ENCODE results near the gene TNIK.
"Not testable (repeated sequence)": the region's sequence is repeated elsewhere in the genome, so short reads cannot be mapped to it uniquely, and the experiment has no call there.

The TNIK gene

DNA sequence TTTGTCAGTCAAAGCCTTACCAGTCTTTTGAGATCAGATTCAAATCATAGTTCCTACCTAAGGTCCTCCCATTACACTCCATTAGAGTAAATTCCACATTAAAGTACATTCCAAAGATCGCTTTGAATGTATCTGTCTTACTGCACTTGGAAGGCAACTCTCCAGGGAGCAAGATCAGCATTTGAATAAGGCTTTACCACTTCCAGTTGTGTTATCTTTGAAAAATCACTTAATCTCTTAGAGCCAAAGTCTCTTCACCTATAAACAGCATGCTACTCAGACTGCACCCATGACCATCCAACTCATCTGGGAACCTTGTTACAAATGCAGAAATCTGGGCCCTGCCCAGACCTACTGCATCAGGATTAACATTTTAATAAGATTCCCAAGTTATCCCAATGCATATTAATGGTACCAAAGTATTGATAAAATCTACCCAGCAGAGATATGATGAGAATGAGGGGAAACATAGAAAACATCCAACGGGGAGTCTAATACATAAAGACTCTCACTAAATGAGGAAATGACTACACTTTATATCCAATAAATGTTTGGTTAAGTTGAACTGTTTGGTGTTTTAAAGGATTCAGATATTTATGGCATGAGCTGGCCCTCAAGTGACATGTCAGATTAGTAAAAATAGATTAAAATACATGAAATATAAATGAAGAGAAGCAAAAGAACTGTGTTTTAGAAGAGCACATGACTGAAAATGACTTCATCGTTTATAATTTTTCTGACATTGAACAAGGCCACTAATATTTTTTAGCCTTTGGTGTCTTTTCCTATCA is 75.9 kb downstream of the TNIK start:
- no peak for DNase-seq (ENCODE audit: low spot score)

DNA sequence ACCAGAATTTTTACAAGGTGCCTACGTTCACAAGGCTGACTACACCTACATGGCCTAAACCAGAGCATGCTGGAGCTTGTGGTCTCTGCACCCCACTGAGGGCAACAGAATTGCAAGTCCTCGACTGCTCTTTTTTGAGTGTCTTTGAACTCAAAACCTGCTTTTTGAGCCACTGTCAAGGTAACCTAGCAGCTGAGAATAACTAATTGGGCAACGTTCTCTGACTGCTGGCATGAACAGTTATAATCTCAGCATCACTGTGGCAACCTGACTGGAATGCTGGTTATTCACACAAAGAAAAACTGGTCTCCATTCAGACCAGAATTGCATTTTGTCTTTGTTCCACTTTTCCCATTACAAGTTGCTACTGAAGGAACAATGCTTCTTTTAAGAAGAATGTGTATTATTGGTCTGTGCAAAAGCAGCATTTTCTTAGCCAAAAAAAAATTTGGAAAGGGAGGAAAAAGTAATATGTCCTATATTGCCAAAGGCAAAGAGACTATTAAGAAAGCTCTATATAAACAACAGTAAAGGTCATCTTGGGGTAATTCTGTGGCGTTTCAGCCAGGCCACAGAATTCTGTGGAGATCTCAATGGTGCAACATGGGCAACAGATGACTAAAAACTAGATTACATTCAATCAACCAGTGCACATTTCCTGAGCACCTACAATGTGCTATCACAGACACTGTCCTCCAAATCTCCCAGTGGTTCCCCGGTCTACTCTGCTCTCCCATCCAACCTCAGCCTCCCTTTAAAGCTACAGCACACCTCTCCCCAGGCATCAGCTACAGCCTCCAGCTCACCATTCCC is 76.8 kb downstream of the TNIK start:
- peak; percentile 53 for DNase-seq (ENCODE audit: low spot score)

DNA sequence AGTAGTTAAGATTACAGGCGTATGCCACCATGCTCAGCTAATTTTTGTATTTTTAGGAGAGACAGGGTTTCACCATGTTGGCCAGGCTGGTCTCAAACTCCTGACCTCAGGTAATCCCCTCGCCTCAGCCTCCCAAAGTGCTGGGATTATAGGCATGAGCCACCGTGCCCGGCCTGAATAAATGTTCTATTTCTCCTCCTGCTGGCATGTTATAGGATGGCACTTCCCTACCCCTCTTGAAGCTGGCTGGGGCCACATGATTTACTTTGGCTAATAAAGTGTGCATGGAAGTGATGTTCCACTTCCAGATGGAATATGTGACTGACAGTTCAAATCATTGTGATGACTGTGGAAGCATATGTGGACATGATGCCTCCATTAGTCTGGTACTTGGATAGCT is 77.9 kb downstream of the TNIK start:
- not testable (repeated sequence) for DNase-seq (ENCODE audit: low spot score)

DNA sequence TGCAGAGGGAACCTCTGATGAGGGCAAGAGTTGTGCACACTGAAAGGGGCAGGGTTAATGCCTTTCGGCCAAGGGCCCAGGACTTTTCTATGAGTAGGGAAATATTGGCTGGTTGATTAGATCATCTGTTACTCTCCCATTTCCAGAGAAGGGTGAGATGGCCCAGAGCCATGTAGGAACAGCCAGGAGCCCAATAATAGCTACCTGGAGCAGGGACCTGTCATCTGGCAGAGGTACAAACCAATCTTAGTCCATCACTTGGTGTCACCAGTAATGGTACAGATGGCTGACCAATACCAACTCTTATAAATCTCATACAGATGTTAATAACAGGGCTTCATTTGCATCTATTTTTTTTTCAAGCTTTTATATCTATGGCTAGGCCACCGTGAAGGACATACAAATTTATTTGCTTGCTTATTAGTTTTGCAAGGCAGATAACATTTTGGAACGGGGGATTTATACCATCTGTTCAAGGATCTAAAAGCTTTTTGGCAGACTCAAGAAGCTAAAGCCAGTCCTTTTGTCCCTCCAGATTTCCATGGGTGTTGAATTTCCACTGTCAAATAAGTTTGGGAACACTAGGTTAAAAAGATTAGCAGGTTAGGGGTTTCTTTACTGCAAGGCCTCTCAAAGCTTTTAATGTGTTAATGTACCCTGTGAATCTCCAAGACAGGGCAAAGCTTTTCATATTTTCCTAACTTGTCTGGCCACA is 79.3 kb downstream of the TNIK start:
- no peak for DNase-seq (ENCODE audit: low spot score)

DNA sequence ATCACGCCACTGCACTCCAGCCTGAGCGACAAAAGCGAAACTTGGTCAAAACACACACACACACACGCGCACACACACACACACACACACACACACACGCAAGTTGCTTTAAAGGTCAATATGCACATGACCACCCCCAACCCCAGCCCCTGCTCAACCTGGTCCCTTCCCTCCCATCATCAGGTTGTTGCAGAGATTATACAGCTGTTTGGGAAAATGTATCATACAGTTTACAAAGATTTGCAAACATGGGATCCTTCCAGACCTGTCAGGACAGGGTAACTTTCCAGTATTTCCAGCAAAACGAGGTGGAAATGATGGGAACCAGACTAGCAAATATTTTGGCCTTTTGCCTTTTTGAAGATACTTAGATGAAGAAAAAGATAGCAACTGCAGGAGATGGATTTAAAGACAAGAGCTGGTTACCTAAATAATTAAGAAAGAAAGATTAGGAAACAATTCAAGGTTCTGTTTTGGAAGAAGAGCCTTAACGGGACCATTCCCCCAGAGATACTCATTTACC is 80.2 kb downstream of the TNIK start:
- no peak for DNase-seq (ENCODE audit: low spot score)

DNA sequence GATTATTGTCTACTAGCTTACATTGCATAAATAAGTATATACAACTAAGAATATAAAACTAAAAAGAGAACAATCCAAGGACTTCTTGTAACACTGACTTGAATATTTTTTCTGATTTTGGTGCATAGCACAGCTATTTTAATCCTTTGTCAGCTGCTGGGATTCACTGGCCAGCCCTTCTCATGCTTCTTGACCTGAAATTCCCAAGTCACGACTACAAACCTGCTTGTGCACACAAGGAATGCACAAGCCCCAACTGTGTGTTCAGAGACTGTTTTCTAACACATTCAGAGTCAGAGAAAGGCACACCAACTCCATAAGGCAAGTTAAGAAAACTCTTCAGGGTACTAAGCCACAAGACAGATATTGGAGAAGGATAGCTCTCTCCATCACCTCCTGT is 80.9 kb downstream of the TNIK start:
- DNase-seq (ENCODE audit: low spot score): peak; percentile 19

DNA sequence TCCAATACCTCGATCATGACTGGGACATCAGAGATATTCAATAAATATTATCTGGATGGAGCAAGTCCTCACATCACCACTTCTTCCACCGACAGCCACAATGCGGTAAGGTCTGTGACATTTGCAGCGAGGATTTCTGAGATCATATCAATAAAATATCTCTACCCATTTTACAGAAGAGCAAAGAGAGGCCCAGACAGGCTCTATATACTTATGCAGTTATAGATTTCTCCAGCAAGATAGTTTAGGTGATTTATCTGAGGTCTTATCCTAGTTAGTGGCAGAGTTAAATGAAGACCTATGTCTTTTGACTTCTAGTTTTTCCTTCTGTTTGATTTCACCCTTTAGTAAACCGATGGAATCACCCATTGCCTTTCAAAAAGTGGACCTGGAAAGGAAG is 81.6 kb downstream of the TNIK start:
- DNase-seq (ENCODE audit: low spot score): no peak

DNA sequence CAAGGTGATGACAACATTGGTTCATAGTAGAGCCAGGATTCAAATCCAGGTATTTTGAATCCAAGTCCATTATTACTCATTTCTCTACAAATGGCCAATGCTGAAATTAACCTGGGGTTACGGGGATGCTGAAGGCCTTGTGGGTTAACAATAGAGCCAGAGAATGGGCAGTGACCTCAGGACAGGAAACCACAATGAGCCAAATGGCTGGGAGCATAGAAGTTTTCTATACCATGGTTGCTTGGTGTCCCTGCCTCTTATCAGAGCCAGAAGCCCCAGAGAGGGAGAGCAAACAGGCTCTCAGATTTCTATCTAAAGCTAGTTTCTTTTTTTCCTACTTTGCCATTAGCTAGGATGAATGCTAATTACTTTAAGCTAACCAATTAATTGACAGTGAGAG is 82.3 kb downstream of the TNIK start:
- no peak for DNase-seq (ENCODE audit: low spot score)

DNA sequence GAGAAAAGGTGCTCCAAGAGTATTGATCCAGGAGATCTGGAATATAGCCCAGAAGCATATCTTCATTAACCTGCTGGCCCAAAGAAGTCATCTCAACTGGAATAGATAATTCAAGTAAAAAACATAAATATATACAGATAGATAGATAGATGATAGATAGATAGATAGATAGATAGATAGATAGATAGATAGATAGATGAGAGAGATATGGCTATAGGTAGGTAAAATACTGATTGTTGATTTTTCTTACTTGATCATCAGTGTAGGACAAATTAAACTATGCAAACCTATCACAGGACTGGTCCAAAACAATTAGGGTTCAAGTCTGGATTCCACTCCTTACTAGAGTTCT is 83.6 kb downstream of the TNIK start:
- DNase-seq (ENCODE audit: low spot score): no peak

DNA sequence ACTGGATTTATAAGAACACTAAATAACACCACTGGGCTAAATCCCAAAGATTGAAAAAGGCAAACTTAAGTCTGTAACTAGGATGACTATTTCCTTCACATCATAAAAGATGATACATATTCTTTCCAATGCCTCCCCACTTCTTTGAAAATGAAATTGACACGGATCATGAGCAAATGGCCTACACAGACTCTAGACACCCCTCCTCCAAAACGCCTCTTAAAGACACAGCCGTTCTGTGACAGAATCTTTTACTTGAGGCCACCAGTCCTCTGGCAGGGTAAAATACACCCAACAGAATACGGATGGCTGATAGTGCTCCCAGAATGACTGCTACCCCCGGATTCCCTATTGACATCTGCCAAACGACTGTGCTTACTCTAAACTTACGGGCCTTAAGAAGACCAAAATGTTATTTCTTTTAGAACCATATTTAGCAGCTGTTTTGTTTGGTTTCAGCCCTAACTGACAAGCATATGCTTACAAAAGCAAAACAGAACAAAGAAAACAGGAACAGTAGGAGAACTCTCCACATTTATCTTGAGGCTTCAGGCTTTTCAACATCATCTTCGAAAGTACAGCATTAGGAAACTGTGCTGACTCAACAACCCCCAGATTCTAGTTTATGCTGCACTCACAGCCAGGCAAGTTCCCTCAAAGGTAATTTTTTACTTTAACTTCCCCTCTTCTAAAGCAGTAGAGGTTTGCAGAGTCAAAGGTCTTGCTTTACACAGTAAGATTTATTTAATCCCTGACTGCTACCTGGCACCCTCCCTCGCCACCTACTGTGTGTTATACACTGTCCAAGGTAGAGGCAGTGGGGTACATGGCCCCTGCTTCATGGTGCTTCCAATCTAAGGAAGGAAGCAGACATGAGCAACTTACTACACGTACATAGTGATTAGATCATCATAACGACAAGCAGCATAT is 84.3 kb downstream of the TNIK start:
- no peak for DNase-seq (ENCODE audit: low spot score)

DNA sequence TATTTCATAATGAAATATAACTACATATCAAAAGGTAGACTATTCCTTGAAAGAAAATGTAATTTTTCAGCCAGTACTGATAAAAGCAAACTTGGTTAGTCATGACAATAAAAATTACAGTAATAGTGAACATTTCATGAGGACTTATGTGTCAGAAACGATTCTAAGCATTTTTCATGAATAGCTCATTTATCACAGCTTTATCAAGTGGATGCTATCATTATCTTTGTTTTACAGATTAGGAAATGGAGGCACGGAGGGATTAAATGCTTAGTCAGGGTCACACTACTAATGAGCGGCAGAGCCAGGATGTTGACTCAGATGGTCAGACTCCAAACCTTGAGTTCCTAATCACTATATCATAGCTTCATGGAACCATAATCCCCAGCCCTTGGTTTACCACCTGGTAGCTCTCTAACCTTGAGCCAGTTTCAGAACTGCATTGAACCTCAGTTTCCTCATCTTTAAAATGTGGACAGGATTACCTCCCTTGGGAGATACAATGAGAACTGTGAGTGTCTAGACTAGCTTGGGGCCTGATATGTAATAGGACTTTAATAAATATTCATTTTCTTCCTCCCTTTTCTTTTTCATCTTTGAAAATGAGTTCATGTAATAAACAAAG is 85.4 kb downstream of the TNIK start:
- DNase-seq (ENCODE audit: low spot score): peak; percentile 43

DNA sequence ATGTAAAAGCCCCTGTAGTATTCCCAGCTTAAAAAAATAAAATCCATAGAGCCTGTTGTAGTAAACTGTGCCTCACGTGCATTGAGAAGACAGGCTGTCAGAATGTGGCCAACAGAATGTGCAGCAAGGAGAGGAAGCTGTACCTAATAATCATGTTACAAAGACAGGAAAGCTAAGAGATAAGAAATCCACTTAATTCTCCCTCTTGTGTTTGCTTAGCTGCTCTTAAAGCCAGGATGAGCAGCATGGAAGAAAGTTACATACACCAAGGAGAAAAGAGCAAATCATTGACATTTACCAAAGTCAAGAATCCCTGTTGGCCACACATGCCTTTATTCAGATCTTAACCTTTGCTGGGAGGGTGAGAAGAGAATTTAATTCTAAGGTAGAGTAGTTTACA is 85.9 kb downstream of the TNIK start:
- no peak for DNase-seq (ENCODE audit: low spot score)

DNA sequence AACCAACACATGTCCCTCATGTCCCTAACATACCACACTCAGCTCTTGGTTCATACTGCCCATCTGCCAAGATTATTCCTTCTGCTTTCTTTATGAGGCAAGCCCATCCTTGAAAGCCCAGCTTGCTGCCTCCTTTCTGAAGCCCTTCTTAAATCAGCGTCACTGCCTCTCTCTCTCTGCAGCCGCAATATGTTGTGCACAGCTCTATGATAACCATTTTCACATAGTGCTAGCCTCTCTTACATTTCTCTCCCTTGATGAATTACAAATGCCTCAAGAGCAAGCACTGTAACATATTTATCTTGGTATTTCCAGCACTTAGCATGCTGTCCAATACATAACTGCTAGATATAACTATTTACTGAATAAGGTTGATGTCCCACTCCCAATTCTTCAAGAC is 86.5 kb downstream of the TNIK start:
- DNase-seq (ENCODE audit: low spot score): no peak

DNA sequence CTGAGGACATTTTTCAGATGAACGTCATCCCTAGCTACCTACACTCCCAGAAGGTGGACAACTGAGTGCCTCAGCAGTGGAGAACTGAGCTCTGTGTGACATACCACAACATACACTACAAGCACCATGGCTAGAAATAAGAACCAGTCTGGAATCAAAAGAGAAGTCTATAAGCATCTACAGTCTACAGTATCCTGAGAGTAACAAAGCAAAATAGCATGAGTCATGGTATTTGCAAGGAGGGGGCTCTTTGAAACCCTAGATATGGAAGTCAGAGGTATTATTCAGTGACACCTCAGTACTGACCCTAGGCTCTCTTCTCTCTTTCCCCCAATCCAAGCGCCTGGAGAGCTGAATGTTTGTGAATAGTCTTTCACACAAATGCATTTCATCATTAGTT is 87.5 kb downstream of the TNIK start:
- no peak for DNase-seq (ENCODE audit: low spot score)

DNA sequence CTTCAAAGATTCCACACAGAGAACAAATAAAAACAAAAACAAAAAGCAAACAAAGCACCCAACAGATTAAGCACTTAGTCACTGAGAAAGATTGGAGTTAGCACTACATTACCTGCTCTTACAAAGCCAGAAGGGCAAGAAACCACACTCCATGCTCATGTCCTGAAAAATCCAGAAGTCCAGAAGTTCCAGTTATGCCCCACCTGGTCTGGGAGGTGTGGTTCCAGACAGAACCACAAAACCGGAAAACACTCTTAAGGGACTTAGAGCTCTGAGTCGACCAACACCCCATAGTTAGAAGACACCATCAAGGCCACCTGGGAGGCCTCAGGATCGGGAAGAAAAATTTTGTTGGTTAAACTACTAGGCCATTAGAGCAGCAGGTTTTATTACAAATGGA is 88.9 kb downstream of the TNIK start:
- no peak for DNase-seq (ENCODE audit: low spot score)

DNA sequence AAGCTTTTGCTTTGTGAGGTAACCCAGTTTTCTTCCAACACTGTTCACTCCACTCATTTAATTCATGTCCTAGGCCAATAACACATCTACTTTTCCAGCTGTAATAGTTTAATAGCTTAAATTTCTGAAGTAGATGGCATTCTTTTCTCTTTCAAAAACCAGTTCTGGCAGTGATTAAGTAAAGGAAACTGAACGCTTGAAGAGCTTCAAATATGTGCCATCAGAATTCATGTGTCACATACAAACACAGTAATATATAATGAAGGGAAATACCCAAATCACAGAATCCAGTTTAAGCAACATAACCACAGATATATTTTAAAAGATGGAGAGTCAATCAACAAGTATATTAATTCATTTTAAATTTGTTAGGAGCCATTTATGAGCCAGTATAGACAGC is 91.0 kb downstream of the TNIK start:
- DNase-seq (ENCODE audit: low spot score): no peak

DNA sequence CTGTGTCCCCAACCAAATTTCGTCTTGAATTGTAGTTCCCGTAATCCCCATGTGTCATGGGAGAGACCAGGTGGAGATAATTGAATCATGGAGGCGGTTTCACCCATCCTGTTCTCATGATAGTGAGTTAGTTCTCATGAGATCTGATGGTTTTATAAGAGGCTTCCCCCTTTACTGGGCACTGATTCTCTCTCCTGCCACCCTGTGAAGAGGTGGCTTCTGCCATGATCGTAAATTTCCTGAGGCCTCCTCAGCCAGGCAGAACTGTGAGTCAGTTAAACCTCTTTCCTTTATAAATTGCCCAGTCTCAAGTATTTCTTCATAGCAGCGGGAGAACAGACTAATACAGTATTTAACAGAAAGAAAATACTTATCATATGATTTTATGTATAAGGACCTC is 93.5 kb downstream of the TNIK start:
- DNase-seq (ENCODE audit: low spot score): not testable (repeated sequence)

DNA sequence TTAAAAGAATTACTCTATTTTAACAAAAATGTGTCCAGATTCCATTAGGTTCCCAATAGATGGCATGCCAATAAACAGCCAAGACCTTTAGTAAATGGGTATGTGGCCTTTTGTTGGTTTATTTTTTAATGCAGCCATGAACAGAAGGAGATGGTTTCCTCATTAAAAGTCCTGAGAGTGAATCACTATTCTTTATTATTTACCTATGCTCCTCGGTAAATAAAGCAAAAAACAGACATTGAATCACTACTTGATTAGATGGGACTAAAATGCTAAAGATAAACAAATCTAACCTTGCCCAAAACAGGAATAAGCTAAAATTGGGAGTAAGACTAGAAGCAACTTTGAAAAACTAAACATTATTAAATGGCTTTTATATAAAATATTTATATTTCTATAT is 94.2 kb downstream of the TNIK start:
- no peak for DNase-seq (ENCODE audit: low spot score)

DNA sequence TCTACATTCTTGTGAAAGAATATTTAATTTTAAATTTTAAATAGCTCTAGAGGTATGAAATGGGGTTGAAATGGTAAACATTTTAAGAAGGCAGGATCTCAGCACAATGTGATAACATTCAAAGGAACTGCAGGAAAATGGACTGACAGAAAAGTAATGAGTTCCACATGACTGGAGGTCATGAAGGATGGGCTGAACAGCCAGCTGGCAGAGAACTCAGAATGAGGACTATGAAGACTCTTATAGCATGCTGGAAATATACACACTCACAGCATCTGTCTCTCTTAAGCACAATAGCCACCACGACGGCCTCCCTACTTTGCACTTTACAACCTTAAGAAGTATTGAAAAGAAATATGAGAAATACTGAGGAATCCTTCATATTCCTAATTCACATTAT is 94.7 kb downstream of the TNIK start:
- DNase-seq (ENCODE audit: low spot score): no peak

DNA sequence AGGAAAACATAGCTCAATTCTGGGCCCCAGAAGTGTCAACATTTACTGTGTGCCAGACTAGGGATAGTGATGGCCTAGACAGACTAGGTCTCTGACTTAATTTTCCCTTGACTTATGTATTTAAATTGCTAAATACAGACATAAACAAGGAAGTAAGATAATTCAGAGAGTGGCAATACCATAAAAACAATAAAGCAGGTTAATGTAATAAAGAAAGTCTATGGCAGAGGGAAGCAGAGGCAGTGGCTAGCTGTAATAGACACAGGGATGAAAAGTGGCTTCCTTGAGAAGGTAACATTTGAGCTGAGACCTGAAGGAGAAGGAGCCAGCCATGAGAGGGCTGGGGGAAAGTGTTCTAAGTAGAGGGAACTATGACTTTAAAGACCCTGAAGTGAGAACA is 95.7 kb downstream of the TNIK start:
- no peak for DNase-seq (ENCODE audit: low spot score)

DNA sequence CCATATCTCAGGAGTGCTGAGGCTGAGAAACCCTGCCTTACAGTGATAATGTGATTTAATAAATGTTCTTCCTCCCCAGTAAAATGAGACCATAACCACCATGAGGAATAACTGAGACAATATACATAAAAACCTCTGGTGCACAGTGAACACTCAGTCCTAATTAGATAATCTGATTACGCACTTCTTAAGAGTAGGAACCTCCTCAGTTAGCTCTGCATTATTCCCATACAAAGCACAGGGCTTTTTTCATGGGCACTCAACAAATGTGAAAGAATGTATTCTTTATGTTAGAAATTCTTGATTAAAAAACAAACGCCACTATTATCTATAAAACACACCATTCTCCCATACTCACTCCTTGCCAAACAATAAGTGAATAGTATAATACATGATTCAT is 97.0 kb downstream of the TNIK start:
- no peak for DNase-seq (ENCODE audit: low spot score)
